T-cell (primary cell): Measurements from ENCODE around the gene NUDT8. TPM values are rescaled to one million over a fixed set of nuclear protein-coding genes. Genes with fewer than 3 reads are reported as not detected.
"Not testable (repeated sequence)": the region's sequence is repeated elsewhere in the genome, so short reads cannot be mapped to it uniquely, and the experiment has no call there.

ENCODE experiments used
- ATAC-seq, 4 experiments: fragments of 200-7000 bp in 3 of 4; fragments of 150-1000 bp in 1 of 4; cut with Tn5 transposase; replicated peaks in 1 of 4; 1 replicate in 3 of 4; 2 replicates in 1 of 4; pipeline ENCODE4 v1.10.0; 2021; ENCODE audit warnings: moderate library complexity in 3 of 4, mild to moderate bottlenecking in 2 of 4, moderate number of reproducible peaks in 1 of 4
- CTCF ChIA-PET, 2 donors: fragments of 300-600 bp; sonication (Branson Sonifier 250); formaldehyde crosslinking; loops; one replicate each; lab custom pipeline; 2022; ENCODE audit warnings: antibody characterized with exemption in 2 of 2; lab: Charles Lee
- POLR2A ChIA-PET, 2 donors: fragments of 300-600 bp; sonication (Branson Sonifier 250); formaldehyde crosslinking; loops; one replicate each; lab custom pipeline; 2022; ENCODE audit warnings: antibody characterized with exemption in 2 of 2; lab: Charles Lee
- DNase-seq, 35 experiments: peaks; one replicate each; pipeline versions ENCODE4 v3.0.0 to v3.0.0-alpha.2; 2013 to 2023
- H3K27ac ChIP-seq: one replicate; pipeline ENCODE4 v1.5.1; 2013; ENCODE audit warnings: low read length
- H3K27me3 ChIP-seq, 2 experiments: replicated peaks in 1 of 2; 1 replicate in 1 of 2; 2 replicates in 1 of 2; pipeline versions ENCODE4 v1.6.1 to v1.7.0; 2013; ENCODE audit warnings: low read length in 1 of 2, mixed read lengths in 1 of 2; ENCODE audit not compliant: control insufficient read depth in 2 of 2, insufficient read depth in 2 of 2; ENCODE audit errors: extremely low read depth in 1 of 2
- H3K36me3 ChIP-seq, 2 donors: 1 replicate in 1 of 2; 2 replicates in 1 of 2; pipeline versions ENCODE4 v1.6.1 to v1.7.0; 2013; ENCODE audit warnings: low read length in 1 of 2; ENCODE audit not compliant: control insufficient read depth in 2 of 2, insufficient read depth in 1 of 2; ENCODE audit errors: extremely low read depth in 1 of 2
- H3K4me1 ChIP-seq, 2 experiments: 1 replicate in 1 of 2; 2 replicates in 1 of 2; pipeline versions ENCODE4 v1.6.1 to v1.7.0; 2013; ENCODE audit warnings: low read length in 2 of 2, mixed read lengths in 1 of 2; ENCODE audit not compliant: insufficient read depth in 2 of 2, control insufficient read depth in 1 of 2; ENCODE audit errors: extremely low read depth in 1 of 2
- H3K4me3 ChIP-seq, 2 donors: 1 replicate in 1 of 2; 2 replicates in 1 of 2; pipeline versions ENCODE4 v1.5.1 to v1.7.0; 2013; ENCODE audit warnings: mild to moderate bottlenecking in 2 of 2, low read length in 1 of 2, moderate library complexity in 1 of 2; ENCODE audit not compliant: control insufficient read depth in 1 of 2; ENCODE audit errors: extremely low read depth in 1 of 2
- H3K9me3 ChIP-seq: 2 replicates; pipeline ENCODE4 v1.7.0; 2013
- H3K27ac Mint-ChIP-seq, 2 donors: one replicate each; pipeline ENCODE4 v1.8.0; 2020 to 2021; ENCODE audit warnings: mild to moderate bottlenecking in 2 of 2, mixed read lengths in 2 of 2
- H3K27me3 Mint-ChIP-seq, 2 donors: one replicate each; pipeline ENCODE4 v1.8.0; 2021 to 2022; ENCODE audit warnings: mixed read lengths in 2 of 2
- H3K36me3 Mint-ChIP-seq: one replicate; pipeline ENCODE4 v1.8.0; 2021; ENCODE audit warnings: mixed read lengths
- H3K4me1 Mint-ChIP-seq, 3 donors: one replicate each; pipeline ENCODE4 v1.8.0; 2020 to 2022; ENCODE audit warnings: mixed read lengths in 3 of 3, mild to moderate bottlenecking in 1 of 3
- H3K4me3 Mint-ChIP-seq, 3 donors: one replicate each; pipeline ENCODE4 v1.8.0; 2020 to 2022; ENCODE audit warnings: mild to moderate bottlenecking in 3 of 3, mixed read lengths in 3 of 3, moderate library complexity in 3 of 3
- H3K9me3 Mint-ChIP-seq, 3 donors: one replicate each; pipeline ENCODE4 v1.8.0; 2020 to 2022; ENCODE audit warnings: mixed read lengths in 3 of 3
- WGBS: methylation state at CpG from one replicate; pipeline ENCODE4 v1.1.5; 2013; ENCODE audit warnings: missing lambda C conversion rate; ENCODE audit not compliant: insufficient coverage; 5-methylcytosine and 5-hydroxymethylcytosine counted together
- total RNA-seq, 35 experiments: library from RNA in 6 of 35; stranded (reverse) in 6 of 35; fragments of 120-200 nt in 1 of 35; gene quantifications; one replicate each; pipeline versions ENCODE4 v1.2.1 to v1.2.4 and lab custom pipeline; 2013 to 2026

NUDT8 gene
- total RNA-seq, 5 donors from 2014 or later (not counting 1 experiment from before 2014, with no cell fraction given), result 1.5 to 8.0 (median 4.5) TPM

- CTCF ChIA-PET, H3K36me3 ChIP-seq, H3K9me3 Mint-ChIP-seq, POLR2A ChIA-PET, H3K9me3 ChIP-seq, H3K36me3 Mint-ChIP-seq, H3K27ac ChIP-seq, H3K27me3 ChIP-seq, H3K4me3 Mint-ChIP-seq, DNase-seq, H3K27ac Mint-ChIP-seq, ATAC-seq, H3K27me3 Mint-ChIP-seq, H3K4me3 ChIP-seq: not testable (repeated sequence)
- WGBS, result 100% methylated on average over 6 of the region's 40 CpGs
- H3K4me1 ChIP-seq, result peaks cover 12 to 29% of the 10 kb centered on the region in 2 experiments
- H3K4me1 Mint-ChIP-seq, result peaks cover 8 to 24% (median 12%) of the 10 kb centered on the region in 3 donors
Measured at GRCh38 chr11:67618901-67619659, 10.7 kb downstream of the NUDT8 start.

GRCh38 chr11:67617243-67617953 is 12.3 kb downstream of the NUDT8 start:
- H3K36me3 Mint-ChIP-seq, result peaks cover 3% of the 10 kb centered on the region
- POLR2A ChIA-PET, result interaction anchor here in 1 of 2 donors (0.6 kb wide), 1 partner anchor 872 kb away, joined by 4 read pairs; no protein-coding TSS in a partner anchor
- H3K9me3 ChIP-seq, result no peaks in the 10 kb centered on the region
- H3K27me3 Mint-ChIP-seq, result no peaks in the 10 kb centered on the region
- peak overlapping the region in 1 of 2 donors; percentile 68 for H3K27ac Mint-ChIP-seq
- WGBS, result 88% methylated on average over 6 of the region's 7 CpGs
- H3K27ac ChIP-seq, result no peak overlapping the region
- ATAC-seq (no peak), DNase-seq (no peak)
- no peak overlapping the region for H3K4me3 ChIP-seq
- H3K4me1 ChIP-seq, result peaks cover 15 to 44% of the 10 kb centered on the region in 2 experiments
- H3K9me3 Mint-ChIP-seq, result no peaks in the 10 kb centered on the region
- peaks cover 15 to 37% (median 23%) of the 10 kb centered on the region in 3 donors for H3K4me1 Mint-ChIP-seq
- H3K4me3 Mint-ChIP-seq, result peak overlapping the region in 2 of 3 donors; percentile 29 to 76
- H3K27me3 ChIP-seq, result peaks cover 0 to 9% of the 10 kb centered on the region in 2 experiments
- CTCF ChIA-PET, result interaction anchor here in 1 of 2 donors (0.7 kb wide), 1 partner anchor 272 kb away, joined by 3 read pairs; no protein-coding TSS in a partner anchor
- peaks cover 0 to 9% of the 10 kb centered on the region in 2 donors for H3K36me3 ChIP-seq

- Mint-ChIP-seq H3K27ac (peak overlapping the region; percentile 11 to 68), H3K27me3 (no peaks in the 10 kb centered on the region), H3K4me1 (peaks cover 15 to 37% (median 23%) of the 10 kb centered on the region in 3 donors), H3K4me3 (peak overlapping the region in 2 of 3 donors; percentile 37 to 76), H3K9me3 (no peaks in the 10 kb centered on the region), H3K36me3 (peaks cover 7% of the 10 kb centered on the region)
- Histone ChIP-seq H3K27ac (no peak overlapping the region), H3K36me3 (peaks cover 7 to 16% of the 10 kb centered on the region in 2 donors), H3K27me3 (peaks cover 0 to 9% of the 10 kb centered on the region in 2 experiments), H3K9me3 (no peaks in the 10 kb centered on the region), H3K4me3 (peak overlapping the region in 1 of 2 donors; percentile 39), H3K4me1 (peaks cover 15 to 44% of the 10 kb centered on the region in 2 experiments)
- CTCF ChIA-PET, result interaction anchor here in 1 of 2 donors (0.6 kb wide), 1 partner anchor 588 kb away, joined by 5 read pairs; no protein-coding TSS in a partner anchor
- DNase-seq (no peak), ATAC-seq (no peak)
- 69% methylated on average over 4 of the region's 11 CpGs for WGBS
- POLR2A ChIA-PET, result no interaction called here
Measured at GRCh38 chr11:67616431-67617242, 13.1 kb downstream of the NUDT8 start.

GRCh38 chr11:67615728-67616430 is 13.9 kb downstream of the NUDT8 start:
- Mint-ChIP-seq H3K9me3 (no peaks in the 10 kb centered on the region), H3K4me3 (peak overlapping the region; percentile 31 to 76 (median 63)), H3K27me3 (no peaks in the 10 kb centered on the region), H3K4me1 (peaks cover 15 to 37% (median 23%) of the 10 kb centered on the region in 3 donors), H3K36me3 (peaks cover 7% of the 10 kb centered on the region), H3K27ac (peak overlapping the region; percentile 11 to 70)
- Histone ChIP-seq H3K27me3 (peaks cover 0 to 9% of the 10 kb centered on the region in 2 experiments), H3K4me1 (peaks cover 15 to 44% of the 10 kb centered on the region in 2 experiments), H3K27ac (peak overlapping the region; percentile 100), H3K36me3 (peaks cover 11 to 23% of the 10 kb centered on the region in 2 donors), H3K9me3 (no peaks in the 10 kb centered on the region), H3K4me3 (peak overlapping the region in 1 of 2 donors; percentile 39)
- DNase-seq (peak in 1 of 35 experiments; percentile 40), ATAC-seq (no peak)
- ChIA-PET POLR2A (no interaction called here), CTCF (interaction anchor here in 1 of 2 donors (0.6 to 1.0 kb wide), 3 partner anchors 13 to 588 kb away, joined by 3 to 5 read pairs (median 3); no protein-coding TSS in a partner anchor)
- WGBS, result 35% methylated on average over 25 of the region's 34 CpGs

- H3K36me3 Mint-ChIP-seq, result peaks cover 11% of the 10 kb centered on the region
- Histone ChIP-seq H3K27me3 (peaks cover 0 to 9% of the 10 kb centered on the region in 2 experiments), H3K4me3 (peak overlapping the region in 1 of 2 donors; percentile 64), H3K9me3 (no peaks in the 10 kb centered on the region), H3K27ac (peak overlapping the region; percentile 100), H3K36me3 (peaks cover 11 to 32% of the 10 kb centered on the region in 2 donors), H3K4me1 (peaks cover 15 to 44% of the 10 kb centered on the region in 2 experiments)
- H3K27me3 Mint-ChIP-seq, result no peaks in the 10 kb centered on the region
- ATAC-seq (no peak), DNase-seq (peak in 18 of 35 experiments; percentile 22 to 67 (median 41))
- no peaks in the 10 kb centered on the region for H3K9me3 Mint-ChIP-seq
- WGBS, result 89% methylated on average over 14 of the region's 18 CpGs
- ChIA-PET POLR2A (no interaction called here), CTCF (interaction anchor here in 1 of 2 donors (0.6 to 1.1 kb wide), 3 partner anchors 14 to 26 kb away, joined by 3 to 17 read pairs (median 3); partner anchors contain the start of gene NUDT8)
- peak overlapping the region in 2 of 3 donors; percentile 76 to 83 for H3K4me3 Mint-ChIP-seq
- peak overlapping the region; percentile 96 to 97 for H3K27ac Mint-ChIP-seq
- peaks cover 15 to 37% (median 23%) of the 10 kb centered on the region in 3 donors for H3K4me1 Mint-ChIP-seq
Measured at GRCh38 chr11:67614730-67615714, 14.7 kb downstream of the NUDT8 start.
